ENCODE data around the gene SLC44A4. TPM values are rescaled to one million over a fixed set of nuclear protein-coding genes. Genes with fewer than 3 reads are reported as not detected.
A peak's percentile ranks its signal among the peaks of the same experiment; 100 is the strongest.

Gene SLC44A4
- total RNA-seq, 1 donor from 2014 or later: not detected

DNA sequence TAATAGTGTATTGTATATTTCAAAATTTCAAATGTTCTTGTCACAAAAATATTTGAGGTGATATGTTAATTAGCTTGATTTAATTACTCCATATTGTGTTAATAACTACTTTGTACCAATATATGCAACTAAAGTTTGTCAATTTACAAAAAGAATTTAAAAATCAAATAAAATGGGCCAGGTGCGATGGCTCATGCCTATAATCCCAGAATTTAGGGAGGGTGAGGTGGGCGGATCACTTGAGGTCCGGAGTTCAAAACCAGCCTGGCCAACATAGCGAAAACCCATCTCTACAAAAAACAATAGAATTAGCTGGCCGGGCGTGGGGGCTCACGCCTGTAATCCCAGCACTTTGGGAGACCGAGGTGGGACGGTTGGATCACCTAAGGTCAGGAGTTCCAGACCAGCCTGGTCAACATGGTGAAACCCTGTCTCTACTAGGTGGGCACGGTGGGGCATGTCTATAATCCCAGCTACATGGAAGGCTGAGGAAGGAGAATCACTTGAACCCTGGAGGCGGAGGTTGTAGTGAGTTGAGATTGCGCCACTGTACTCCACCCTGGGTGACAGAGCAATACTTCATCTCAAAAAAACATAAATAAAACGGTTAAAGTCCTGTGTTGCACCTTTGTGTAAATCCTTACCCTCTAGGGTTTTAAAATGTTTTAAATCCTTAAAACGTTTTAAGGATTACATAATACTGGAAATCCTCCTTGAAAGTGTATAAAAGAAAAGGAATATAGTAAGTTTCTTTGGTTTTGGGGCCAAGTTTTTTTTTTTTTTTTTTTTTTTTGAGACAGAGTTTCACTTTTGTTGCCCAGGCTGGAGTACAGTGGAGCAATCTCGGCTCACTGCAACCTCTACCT lies 47.2 kb downstream of the SLC44A4 start:
- H3K4me1 ChIP-seq: peaks cover 16 to 34% of the 10 kb centered on the region in 2 donors
- H3K27ac ChIP-seq: peak overlapping the region in 1 of 2 donors; percentile 79
- no peak for TF ChIP-seq CTCF (IDR thresholded peaks at IDR 0.05)
- no peak for DNase-seq (ENCODE audit: low spot score in 2 of 2)
- intact Hi-C loops (cut with DNase I): loop anchor here (2.0 to 10.0 kb wide), 3 partner anchors 59 to 287 kb away; partner anchors contain the start of genes ATP6V1G2, CSNK2B, DDX39B and LY6G5B
- H3K4me3 ChIP-seq: peak overlapping the region; percentile 73 to 82
- no peaks in the 10 kb centered on the region for H3K36me3 ChIP-seq
- no peaks in the 10 kb centered on the region for H3K27me3 ChIP-seq
- no peaks in the 10 kb centered on the region for H3K9me3 ChIP-seq

DNA sequence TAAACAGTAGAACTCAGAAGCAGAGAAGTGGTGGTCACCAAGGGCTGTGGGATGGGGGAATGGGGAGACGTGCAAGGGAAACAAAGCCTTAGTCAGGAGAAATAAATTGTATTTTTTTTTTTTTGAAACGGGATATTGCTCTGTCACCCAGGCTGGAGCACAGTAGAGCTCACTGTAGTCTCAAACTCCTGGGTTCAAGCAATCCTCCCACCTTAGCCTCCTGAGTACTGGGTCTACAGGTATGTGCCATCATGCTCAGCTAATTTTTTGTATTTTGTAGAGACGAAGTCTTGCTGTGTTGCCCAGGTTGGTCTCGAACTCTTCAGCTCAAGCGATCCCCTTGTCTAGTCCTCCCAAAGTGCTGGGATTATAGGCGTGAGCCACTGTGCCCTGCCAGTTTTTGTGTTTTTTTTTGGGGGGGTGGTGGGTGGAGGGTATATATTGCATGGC lies 47.9 kb downstream of the SLC44A4 start:
- H3K9me3 ChIP-seq: no peaks in the 10 kb centered on the region
- peaks cover 14 to 34% of the 10 kb centered on the region in 2 donors for H3K4me1 ChIP-seq
- H3K27ac ChIP-seq: peak overlapping the region; percentile 63 to 79
- DNase-seq (ENCODE audit: low spot score in 2 of 2): no peak
- no peaks in the 10 kb centered on the region for H3K27me3 ChIP-seq
- no peaks in the 10 kb centered on the region for H3K36me3 ChIP-seq
- intact Hi-C loops (cut with DNase I): loop anchor here (1.0 to 10.0 kb wide), 4 partner anchors 58 to 286 kb away; partner anchors contain the start of genes ATP6V1G2, CSNK2B, DDX39B and LY6G5B
- H3K4me3 ChIP-seq: peak overlapping the region; percentile 73 to 82
- no peak for TF ChIP-seq CTCF (IDR thresholded peaks at IDR 0.05)

DNA sequence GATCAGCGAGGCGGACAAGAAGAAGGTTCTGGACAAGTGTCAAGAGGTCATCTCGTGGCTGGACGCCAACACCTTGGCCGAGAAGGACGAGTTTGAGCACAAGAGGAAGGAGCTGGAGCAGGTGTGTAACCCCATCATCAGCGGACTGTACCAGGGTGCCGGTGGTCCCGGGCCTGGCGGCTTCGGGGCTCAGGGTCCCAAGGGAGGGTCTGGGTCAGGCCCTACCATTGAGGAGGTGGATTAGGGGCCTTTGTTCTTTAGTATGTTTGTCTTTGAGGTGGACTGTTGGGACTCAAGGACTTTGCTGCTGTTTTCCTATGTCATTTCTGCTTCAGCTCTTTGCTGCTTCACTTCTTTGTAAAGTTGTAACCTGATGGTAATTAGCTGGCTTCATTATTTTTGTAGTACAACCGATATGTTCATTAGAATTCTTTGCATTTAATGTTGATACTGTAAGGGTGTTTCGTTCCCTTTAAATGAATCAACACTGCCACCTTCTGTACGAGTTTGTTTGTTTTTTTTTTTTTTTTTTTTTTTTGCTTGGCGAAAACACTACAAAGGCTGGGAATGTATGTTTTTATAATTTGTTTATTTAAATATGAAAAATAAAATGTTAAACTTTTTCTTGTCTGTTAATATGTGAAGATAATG lies 49.0 kb downstream of the SLC44A4 start:
- DNase-seq (ENCODE audit: low spot score in 2 of 2): no peak
- intact Hi-C loops (cut with DNase I): loop anchor here (1.0 to 10.0 kb wide), 4 partner anchors 57 to 285 kb away; partner anchors contain the start of genes ATP6V1G2, CSNK2B, DDX39B and LY6G5B
- no peaks in the 10 kb centered on the region for H3K27me3 ChIP-seq
- no peaks in the 10 kb centered on the region for H3K36me3 ChIP-seq
- peak overlapping the region; percentile 73 to 82 for H3K4me3 ChIP-seq
- H3K27ac ChIP-seq: peak overlapping the region; percentile 63 to 79
- H3K9me3 ChIP-seq: no peaks in the 10 kb centered on the region
- peaks cover 16 to 35% of the 10 kb centered on the region in 2 donors for H3K4me1 ChIP-seq
- peak; percentile 22 to 46 (median 31) for TF ChIP-seq CTCF (IDR thresholded peaks at IDR 0.05)

GRCh38 chr6:31827286-31828079 lies 51.3 kb downstream of the SLC44A4 start, which contains the start of gene HSPA1B:
Gene HSPA1B, plus strand, starts transcription at chr6:31827738. Its CDS starts 213 bp downstream, at chr6:31827951.
- peak within 1 kb of the TSS; percentile 91 to 93 for H3K27ac ChIP-seq
- DNase-seq (ENCODE audit: low spot score in 2 of 2): peak; percentile 99 to 100
- intact Hi-C loops (cut with DNase I): loop anchor here (2.0 kb wide), 2 partner anchors 31 to 93 kb away; no protein-coding TSS in a partner anchor
- peak within 1 kb of the TSS; percentile 56 to 90 for H3K4me3 ChIP-seq
- H3K27me3 ChIP-seq: no peaks in the 10 kb centered on the region
- H3K36me3 ChIP-seq: no peaks in the 10 kb centered on the region
- no peak for TF ChIP-seq CTCF (IDR thresholded peaks at IDR 0.05)
- H3K9me3 ChIP-seq: no peaks in the 10 kb centered on the region
- H3K4me1 ChIP-seq: peaks cover 20 to 35% of the 10 kb centered on the region in 2 donors
